Subcutaneous adipose tissue (tissue), 4 donors: ENCODE data around the gene TSACC. TPM values are rescaled to one million over a fixed set of nuclear protein-coding genes. Genes with fewer than 3 reads are reported as not detected.

Source experiments
- CTCF ChIP-seq: fragments of 450-650 bp; IDR thresholded peaks from one replicate; pipeline ENCODE4 v1.5.1; 2016; ENCODE audit warnings: low read depth, mild to moderate bottlenecking, control low read depth, antibody characterized with exemption, moderate library complexity
- total RNA-seq, 4 donors: library from RNA; depleted of rRNA; stranded (reverse); fragments of >200 nt; gene quantifications; one replicate each; pipeline ENCODE4 v1.1.0, GENCODE V29; 2016

The TSACC gene
- total RNA-seq, 4 donors from 2014 or later, result not detected

GRCh38 chr1:156387870-156388173 lies 49.5 kb downstream of the TSACC start:
- no peak for TF ChIP-seq CTCF

- no peak for TF ChIP-seq CTCF
Measured at GRCh38 chr1:156388174-156389137, 50.1 kb downstream of the TSACC start.

- no peak for TF ChIP-seq CTCF
Measured at GRCh38 chr1:156389311-156389710, 51.0 kb downstream of the TSACC start.

GRCh38 chr1:156390469-156391365 lies 52.4 kb downstream of the TSACC start:
- TF ChIP-seq CTCF, result no peak

GRCh38 chr1:156391366-156391677 lies 53.0 kb downstream of the TSACC start:
- TF ChIP-seq CTCF, result no peak

- no peak for TF ChIP-seq CTCF
Measured at GRCh38 chr1:156391701-156392100, 53.4 kb downstream of the TSACC start.

- TF ChIP-seq CTCF, result no peak
Measured at GRCh38 chr1:156392452-156392853, 54.1 kb downstream of the TSACC start.
